ENCODE data around the gene THSD1.

The THSD1 gene

GRCh38 chr13:52361225-52361624 is 44.7 kb downstream of the THSD1 start:
- no peak overlapping the region for H3K4me3 ChIP-seq (ENCODE audit: low read depth, low read length)
- TF ChIP-seq CTCF (IDR thresholded peaks at IDR 0.05; ENCODE audit: low read depth, low read length, missing control alignments) = no peak
- in situ Hi-C loops (cut with HindIII; ENCODE audit: low sequenced_read_pairs) = no loop called here
- DNase-seq (ENCODE audit: low read depth) = no peak

- no peak for DNase-seq (ENCODE audit: low read depth)
- H3K4me3 ChIP-seq (ENCODE audit: low read depth, low read length) = no peak overlapping the region
- in situ Hi-C loops (cut with HindIII; ENCODE audit: low sequenced_read_pairs) = no loop called here
- no peak for TF ChIP-seq CTCF (IDR thresholded peaks at IDR 0.05; ENCODE audit: low read depth, low read length, missing control alignments)
These were observed 46.4 kb downstream of the THSD1 start for GRCh38 chr13:52359534-52359933.

GRCh38 chr13:52356327-52356726 is 49.6 kb downstream of the THSD1 start:
- no peak for TF ChIP-seq CTCF (IDR thresholded peaks at IDR 0.05; ENCODE audit: low read depth, low read length, missing control alignments)
- in situ Hi-C loops (cut with HindIII; ENCODE audit: low sequenced_read_pairs) = no loop called here
- H3K4me3 ChIP-seq (ENCODE audit: low read depth, low read length) = no peak overlapping the region
- DNase-seq (ENCODE audit: low read depth) = peak; percentile 28

GRCh38 chr13:52353193-52353592 is 52.8 kb downstream of the THSD1 start:
- H3K4me3 ChIP-seq (ENCODE audit: low read depth, low read length) = no peak overlapping the region
- in situ Hi-C loops (cut with HindIII; ENCODE audit: low sequenced_read_pairs) = no loop called here
- no peak for TF ChIP-seq CTCF (IDR thresholded peaks at IDR 0.05; ENCODE audit: low read depth, low read length, missing control alignments)
- DNase-seq (ENCODE audit: low read depth) = no peak

GRCh38 chr13:52348983-52349780 is 56.8 kb downstream of the THSD1 start:
- no peak for TF ChIP-seq CTCF (IDR thresholded peaks at IDR 0.05; ENCODE audit: low read depth, low read length, missing control alignments)
- DNase-seq (ENCODE audit: low read depth) = no peak
- no peak overlapping the region for H3K4me3 ChIP-seq (ENCODE audit: low read depth, low read length)
- in situ Hi-C loops (cut with HindIII; ENCODE audit: low sequenced_read_pairs) = no loop called here

- TF ChIP-seq CTCF (IDR thresholded peaks at IDR 0.05; ENCODE audit: low read depth, low read length, missing control alignments) = no peak
- H3K4me3 ChIP-seq (ENCODE audit: low read depth, low read length) = no peak overlapping the region
- DNase-seq (ENCODE audit: low read depth) = peak; percentile 80
- in situ Hi-C loops (cut with HindIII; ENCODE audit: low sequenced_read_pairs) = no loop called here
These were observed 57.9 kb downstream of the THSD1 start for GRCh38 chr13:52348071-52348470.

All from astrocyte of the cerebellum (primary cell).